GM18520 (cell line): ENCODE data around the gene MEMO1.

Experiments
- ATAC-seq: cut with Tn5 transposase; IDR thresholded peaks from one replicate; pipeline ENCODE4 v1.9.1; 2021; ENCODE audit not compliant: unreplicated experiment

Gene MEMO1

GRCh38 chr2:31835450-31835849, 175.4 kb downstream of the MEMO1 start:
- ATAC-seq, result no peak

GRCh38 chr2:31832363-31832762, 178.4 kb downstream of the MEMO1 start:
- no peak for ATAC-seq

GRCh38 chr2:31831585-31831984, 179.2 kb downstream of the MEMO1 start:
- ATAC-seq, result no peak

DNA sequence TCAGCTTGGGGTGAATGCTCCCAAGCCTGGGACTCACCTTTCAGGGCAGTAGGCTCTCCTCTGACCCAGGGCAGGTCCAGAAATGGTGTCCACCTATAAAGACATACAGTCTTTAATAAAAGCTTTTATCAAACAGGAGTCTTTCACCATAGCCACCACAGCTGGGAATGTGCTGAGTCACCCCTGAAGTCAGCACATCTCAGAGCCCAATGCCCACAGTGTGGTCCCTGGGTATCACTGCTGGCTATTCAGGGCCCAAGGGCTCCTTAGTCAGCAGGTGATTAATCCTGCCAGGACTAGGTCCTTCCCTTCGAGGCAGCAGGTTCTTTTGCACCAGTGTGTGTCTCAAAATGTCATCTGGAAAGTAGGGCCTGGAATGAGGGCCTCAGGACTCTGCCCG, 181.9 kb downstream of the MEMO1 start:
- no peak for ATAC-seq

DNA sequence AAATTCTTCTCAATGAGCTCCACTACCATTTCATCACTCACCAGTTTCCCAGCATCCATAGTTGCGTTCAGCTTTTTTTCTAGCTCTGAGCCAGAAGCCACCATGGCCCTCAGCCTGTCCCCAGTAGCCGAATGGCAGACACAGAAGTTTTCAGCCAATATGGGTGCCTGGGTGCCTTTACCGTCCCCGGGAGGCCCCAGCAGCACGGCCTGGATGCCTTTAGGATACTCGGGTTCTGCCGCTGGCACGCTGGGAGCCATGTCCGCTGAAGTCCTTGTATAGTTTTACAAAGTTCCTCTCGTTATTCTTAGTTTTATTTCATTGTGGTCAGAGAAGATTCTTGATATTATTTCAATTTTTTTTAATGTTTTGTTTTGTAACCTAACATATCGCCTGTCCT, 187.2 kb downstream of the MEMO1 start:
- no peak for ATAC-seq

GRCh38 chr2:31822587-31822986, 188.2 kb downstream of the MEMO1 start:
- no peak for ATAC-seq
